ENCODE measurements around the gene KIF6.

Gene KIF6

DNA sequence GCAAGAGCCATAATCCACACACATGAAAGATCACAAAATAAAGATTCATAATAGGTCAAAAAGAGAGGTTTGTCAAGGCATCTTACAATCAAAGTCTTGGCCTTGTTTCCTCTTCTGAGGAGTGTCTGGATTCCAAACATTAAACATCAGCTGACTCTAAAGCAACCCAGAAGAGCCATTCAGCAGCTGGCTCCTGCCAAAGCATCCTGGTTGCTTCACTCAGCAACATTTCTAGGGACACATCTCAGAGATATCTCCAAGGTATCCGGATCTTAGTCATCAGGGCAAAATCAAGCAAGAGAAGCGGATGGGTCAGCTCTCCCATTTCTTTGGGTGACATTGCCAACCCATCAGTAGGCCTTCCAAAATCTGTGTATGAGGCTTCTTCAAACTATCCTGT lies 139.6 kb downstream of the KIF6 start:
- no peak for DNase-seq

DNA sequence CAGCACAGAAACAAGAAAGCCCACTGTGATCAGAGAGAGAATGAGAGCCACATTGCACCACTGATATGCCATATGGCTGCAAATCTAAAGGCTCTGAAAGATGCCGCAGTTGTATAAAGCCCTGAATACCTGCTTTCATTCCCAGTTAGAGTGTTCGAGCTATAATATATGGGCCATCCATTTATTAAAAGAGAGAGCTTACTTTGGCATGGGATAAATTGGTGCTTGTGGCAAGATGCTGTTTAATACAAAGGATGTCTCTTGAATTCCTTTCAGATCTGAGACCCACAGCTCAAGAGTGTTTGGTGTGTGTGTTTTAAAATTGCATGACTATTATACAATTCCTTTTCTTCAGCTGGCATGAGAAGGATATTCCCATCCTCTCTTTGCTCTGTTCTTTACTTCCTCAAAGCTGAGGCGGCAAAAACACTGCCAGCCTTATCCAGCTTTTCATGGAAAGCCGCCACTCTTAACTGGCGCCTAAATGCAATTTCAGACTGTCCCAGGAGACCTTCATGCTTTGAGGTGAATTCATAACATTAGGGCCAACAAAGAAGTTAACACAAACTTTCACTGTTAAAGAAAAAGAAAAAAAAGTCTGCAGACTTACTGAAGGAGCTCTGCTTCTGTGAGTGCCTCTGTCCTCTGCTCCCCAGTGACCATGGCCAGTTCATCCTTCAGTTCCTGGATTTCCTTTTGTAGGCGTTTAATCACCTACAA lies 147.6 kb downstream of the KIF6 start:
- no peak for DNase-seq

GRCh38 chr6:39576556-39577303 lies 148.5 kb downstream of the KIF6 start:
- DNase-seq: no peak

- DNase-seq: no peak
Observed at GRCh38 chr6:39574991-39575390, 150.2 kb downstream of the KIF6 start.

- no peak for DNase-seq
Observed at GRCh38 chr6:39573541-39573940, 151.7 kb downstream of the KIF6 start.

DNA sequence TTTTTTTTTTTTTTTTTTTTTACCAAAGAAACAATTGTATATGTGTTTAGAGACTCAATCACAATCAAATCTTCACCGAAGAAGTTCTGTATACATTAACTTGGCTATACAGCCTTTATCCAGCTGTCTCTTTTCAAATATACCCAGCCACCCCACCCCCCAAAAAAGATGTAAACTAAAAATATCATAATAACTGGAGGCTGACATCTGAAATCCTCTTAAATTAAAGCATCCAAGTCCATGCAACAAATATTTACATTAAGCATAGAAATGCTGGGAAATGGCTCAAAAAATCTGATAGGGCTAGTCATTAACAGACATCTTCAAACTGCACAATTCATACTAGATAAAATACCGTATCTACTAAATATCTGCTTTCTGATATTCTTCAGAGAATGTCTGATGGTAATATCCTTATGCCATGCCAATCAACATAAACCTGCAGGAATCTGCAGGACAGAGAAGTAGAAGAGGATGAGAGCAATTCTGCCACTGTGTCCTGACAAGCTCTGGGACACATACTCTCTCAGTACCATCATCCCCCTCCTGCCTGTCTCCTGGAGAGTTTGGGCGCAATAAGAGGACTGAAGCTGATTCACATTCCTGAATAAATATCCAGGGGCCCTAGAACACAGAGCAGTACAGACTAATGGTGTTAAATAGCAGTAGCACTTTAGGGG lies 152.4 kb downstream of the KIF6 start:
- DNase-seq: no peak

GRCh38 chr6:39568896-39569295 lies 156.3 kb downstream of the KIF6 start:
- DNase-seq: no peak

- DNase-seq: no peak
Observed at GRCh38 chr6:39567091-39567490, 158.1 kb downstream of the KIF6 start.

DNA sequence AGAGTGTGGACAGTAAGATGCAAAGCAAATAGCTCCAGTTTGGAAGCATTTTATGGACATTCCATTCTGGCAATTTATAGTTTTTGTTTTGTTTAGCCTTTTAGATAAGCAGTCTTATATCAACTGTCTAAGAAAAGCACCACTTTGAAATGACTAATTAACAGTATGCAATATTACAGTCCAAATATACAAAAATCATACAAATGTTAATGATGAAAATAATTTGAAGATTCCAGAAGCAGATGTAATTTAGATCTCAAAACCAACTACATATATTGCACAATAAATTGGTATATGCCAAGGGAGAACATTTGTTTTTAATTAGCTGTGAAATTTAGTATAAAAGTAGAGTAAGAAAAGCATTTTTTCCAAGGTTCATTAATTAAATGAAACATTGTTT lies 158.8 kb downstream of the KIF6 start:
- no peak for DNase-seq

GRCh38 chr6:39565956-39566355 lies 159.3 kb downstream of the KIF6 start:
- DNase-seq: no peak

DNA sequence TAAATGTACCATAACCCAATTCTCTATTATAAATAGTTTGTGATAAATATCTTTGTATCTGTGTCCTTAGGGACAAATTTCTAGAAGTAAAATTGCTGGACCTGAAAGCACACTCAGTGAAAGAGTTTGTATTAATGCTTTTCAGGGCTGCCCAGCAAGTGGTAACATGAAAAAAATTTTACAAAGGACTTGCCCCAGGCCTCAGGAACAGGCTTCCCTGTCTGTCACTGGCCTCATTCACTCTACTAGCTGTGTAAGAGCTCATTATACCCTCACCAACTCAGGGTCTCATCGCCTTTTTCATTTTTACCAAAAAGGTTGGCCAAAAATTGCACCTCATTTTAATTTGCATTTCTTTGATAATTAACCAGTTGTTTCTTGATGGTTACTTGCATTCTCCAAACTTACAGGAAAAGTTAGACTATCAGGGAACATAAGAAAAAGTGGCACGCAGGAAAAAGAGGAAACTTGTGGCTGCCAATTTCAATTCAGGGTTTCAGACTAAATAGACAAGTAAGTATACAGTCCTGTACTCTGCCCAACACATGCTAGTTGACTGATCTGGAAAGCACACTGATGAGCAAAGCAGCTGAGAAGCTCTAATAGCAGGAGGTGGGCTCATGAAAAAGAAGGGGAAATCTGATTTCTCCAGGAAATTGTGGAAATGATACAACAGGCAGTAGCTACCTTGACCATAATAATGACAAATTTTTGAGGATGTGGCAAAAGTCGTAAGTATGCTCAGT lies 161.5 kb downstream of the KIF6 start:
- DNase-seq: no peak

DNA sequence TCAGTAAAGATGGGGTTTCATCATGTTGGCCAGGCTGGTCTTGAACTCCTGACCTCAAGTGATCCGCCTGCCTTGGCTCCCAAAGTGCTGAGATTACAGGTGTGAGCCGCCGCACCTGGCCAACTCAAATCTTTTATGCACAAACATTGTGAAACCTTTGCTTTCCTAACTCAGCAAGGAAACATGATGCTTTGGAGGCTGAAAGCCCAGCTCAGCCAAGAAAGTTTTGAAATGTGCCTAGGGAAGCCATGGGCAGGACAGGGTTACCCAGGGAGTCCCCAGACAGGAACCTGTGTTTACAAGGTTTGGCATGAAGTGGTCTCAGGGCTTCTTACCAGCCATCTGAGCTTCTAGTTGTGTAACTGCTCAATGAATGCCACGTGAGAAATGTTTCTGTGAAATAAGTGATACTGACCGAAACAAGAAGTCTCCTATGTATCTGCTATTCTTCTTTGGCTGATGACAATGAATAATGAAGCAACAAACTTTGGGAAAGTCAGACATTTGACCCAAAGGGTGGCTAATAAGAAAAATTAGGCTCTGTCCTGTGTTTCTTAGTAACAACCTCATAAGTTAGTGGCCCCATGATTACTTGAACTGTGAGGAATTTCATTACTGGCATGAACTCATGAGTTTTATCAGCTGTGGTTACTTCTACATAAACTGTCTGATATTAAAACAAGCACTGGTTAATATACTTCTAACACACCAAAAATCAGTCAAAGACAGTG lies 163.5 kb downstream of the KIF6 start:
- no peak for DNase-seq

DNA sequence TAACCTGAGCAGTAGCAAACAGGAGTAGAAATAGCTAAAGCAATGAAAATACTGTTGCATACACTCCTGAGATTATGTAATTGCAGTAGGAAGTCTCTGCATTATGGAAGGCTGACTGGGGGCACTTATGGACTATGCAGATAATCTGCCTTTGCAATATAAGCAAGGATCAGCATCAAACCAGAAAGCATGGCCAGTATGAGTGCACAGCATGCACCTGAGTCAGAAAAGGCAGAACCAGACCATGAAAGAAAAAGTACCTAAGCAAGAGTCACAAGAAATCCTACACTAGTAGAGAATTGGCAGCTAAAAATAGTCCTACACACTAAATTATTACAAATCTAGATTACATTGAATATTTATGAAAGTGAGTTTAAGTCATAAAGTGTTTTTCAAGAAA lies 164.3 kb downstream of the KIF6 start:
- DNase-seq: no peak

GRCh38 chr6:39558591-39559190 lies 166.5 kb downstream of the KIF6 start:
- no peak for DNase-seq

- DNase-seq: no peak
Observed at GRCh38 chr6:39558079-39558478, 167.1 kb downstream of the KIF6 start.

DNA sequence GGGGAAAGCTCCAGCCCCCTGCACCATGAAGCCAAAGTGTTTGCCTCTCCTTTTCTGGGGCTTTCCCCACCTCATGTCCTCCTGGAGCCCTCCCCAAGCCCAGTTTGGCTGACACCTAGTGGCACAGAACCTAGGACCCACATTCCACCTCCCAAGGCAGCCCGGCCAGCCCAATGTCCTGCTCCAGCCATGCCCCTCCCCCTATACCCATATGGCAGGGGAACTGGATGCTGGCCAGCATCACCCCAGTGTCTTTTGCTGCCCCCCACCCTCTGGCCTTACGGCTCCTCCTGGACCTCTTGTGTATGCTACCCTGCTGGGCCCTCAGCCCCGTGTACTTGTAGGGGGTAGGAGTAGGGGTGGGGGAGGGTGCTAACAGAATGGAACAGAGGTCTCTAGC lies 170.1 kb downstream of the KIF6 start:
- DNase-seq: no peak

- no peak for DNase-seq
Observed at GRCh38 chr6:39553860-39554802, 171.1 kb downstream of the KIF6 start.

DNA sequence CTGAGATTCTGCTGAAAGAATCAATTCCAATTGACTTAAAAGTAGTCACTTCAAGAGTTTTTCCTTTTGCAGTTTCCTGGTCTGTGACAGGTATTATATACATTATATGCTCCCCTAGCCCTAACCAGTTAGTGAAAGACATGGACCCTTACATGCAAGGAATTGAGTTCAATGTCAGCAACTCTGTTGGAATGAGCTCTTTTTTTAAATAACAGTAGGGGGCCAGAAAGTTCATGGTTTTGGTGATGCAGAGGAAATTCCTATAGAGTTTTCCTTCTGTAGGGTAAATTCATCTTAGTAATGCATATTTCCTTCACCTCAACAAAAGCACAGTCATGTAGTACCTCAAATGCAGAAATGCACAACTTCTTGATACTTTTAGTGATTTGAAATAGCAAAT lies 172.2 kb downstream of the KIF6 start:
- no peak for DNase-seq

DNA sequence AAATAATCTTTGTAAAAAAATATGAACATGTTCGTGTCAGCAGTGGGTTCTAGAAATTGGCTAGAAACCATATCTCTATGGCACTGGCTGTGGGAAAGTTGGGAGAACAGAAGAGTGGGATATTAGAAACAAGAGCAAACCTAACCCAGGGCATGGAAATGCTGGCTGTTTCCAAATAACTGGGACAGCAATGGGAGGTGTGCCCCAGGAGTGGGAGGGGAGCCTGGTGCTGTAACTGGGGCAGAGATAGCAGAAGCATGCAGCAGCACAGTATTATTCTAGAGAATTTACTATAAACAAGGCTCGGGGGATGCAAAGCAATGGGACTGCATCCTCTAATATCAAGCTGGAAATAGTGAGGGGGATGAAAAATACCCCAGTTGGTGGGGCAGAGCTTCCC lies 175.0 kb downstream of the KIF6 start:
- DNase-seq: no peak

- no peak for DNase-seq
Observed at GRCh38 chr6:39546731-39547130, 178.5 kb downstream of the KIF6 start.

GRCh38 chr6:39543950-39544349 lies 181.3 kb downstream of the KIF6 start:
- DNase-seq: no peak

Data from effector CD4-positive, alpha-beta T cell (primary cell).